HG03432 (cell line): ENCODE data around the gene SMURF2.
A peak's percentile ranks its signal among the peaks of the same experiment; 100 is the strongest.
"Not testable (repeated sequence)": the region's sequence is repeated elsewhere in the genome, so short reads cannot be mapped to it uniquely, and the experiment has no call there.

Experiments used
- ATAC-seq: cut with Tn5 transposase; IDR thresholded peaks from one replicate; pipeline ENCODE4 v1.9.1; 2021; ENCODE audit warnings: mild to moderate bottlenecking, moderate library complexity; ENCODE audit not compliant: unreplicated experiment

The SMURF2 gene

GRCh38 chr17:64632606-64633005 is 29.5 kb downstream of the SMURF2 start:
- ATAC-seq = no peak

- ATAC-seq = no peak
These were observed 29.9 kb downstream of the SMURF2 start for GRCh38 chr17:64632194-64632593.

GRCh38 chr17:64630309-64631223 is 31.5 kb downstream of the SMURF2 start:
- ATAC-seq = no peak

GRCh38 chr17:64628641-64629040 is 33.5 kb downstream of the SMURF2 start:
- peak; percentile 67 for ATAC-seq

GRCh38 chr17:64627797-64628196 is 34.3 kb downstream of the SMURF2 start:
- ATAC-seq = no peak

- no peak for ATAC-seq
These were observed 35.3 kb downstream of the SMURF2 start for GRCh38 chr17:64626827-64627226.

- ATAC-seq = no peak
These were observed 36.6 kb downstream of the SMURF2 start for GRCh38 chr17:64625541-64625940.

GRCh38 chr17:64622931-64623654 is 39.0 kb downstream of the SMURF2 start:
- ATAC-seq = no peak

- no peak for ATAC-seq
These were observed 40.3 kb downstream of the SMURF2 start for GRCh38 chr17:64621772-64622171.

GRCh38 chr17:64618848-64619247 is 43.3 kb downstream of the SMURF2 start:
- no peak for ATAC-seq

- ATAC-seq = no peak
These were observed 44.9 kb downstream of the SMURF2 start for GRCh38 chr17:64617125-64617780.

GRCh38 chr17:64615028-64615677 is 47.0 kb downstream of the SMURF2 start:
- no peak for ATAC-seq

- ATAC-seq = no peak
These were observed 47.7 kb downstream of the SMURF2 start for GRCh38 chr17:64614266-64615027.

- no peak for ATAC-seq
These were observed 50.7 kb downstream of the SMURF2 start for GRCh38 chr17:64611369-64611768.

- ATAC-seq = not testable (repeated sequence)
These were observed 51.9 kb downstream of the SMURF2 start for GRCh38 chr17:64610244-64610643.

GRCh38 chr17:64608571-64608981 is 53.5 kb downstream of the SMURF2 start:
- no peak for ATAC-seq

GRCh38 chr17:64607862-64608565 is 54.1 kb downstream of the SMURF2 start:
- ATAC-seq = no peak

- not testable (repeated sequence) for ATAC-seq
These were observed 57.6 kb downstream of the SMURF2 start for GRCh38 chr17:64604532-64604931.

- ATAC-seq = no peak
These were observed 58.1 kb downstream of the SMURF2 start for GRCh38 chr17:64603987-64604386.

GRCh38 chr17:64599827-64600226 is 62.3 kb downstream of the SMURF2 start:
- ATAC-seq = no peak
